DOHH2 (cell line): Measurements from ENCODE around the gene PRDX3.

Experiments used
- EZH2phosphoT487 ChIP-seq: fragments of 200-600 bp; sonication (generic); IDR thresholded peaks from 2 replicates; pipeline ENCODE4 v1.6.1; 2017; ENCODE audit warnings: borderline replicate concordance, mild to moderate bottlenecking, antibody characterized with exemption, low read length, moderate library complexity, mixed read lengths
- TF ChIP-seq, protein P1 (sequence below): fragments of 200-600 bp; sonication (generic); IDR thresholded peaks from one replicate; pipeline ENCODE4 v1.5.1; 2014; ENCODE audit warnings: antibody characterized with exemption, mild to moderate bottlenecking, low read depth, low read length; ENCODE audit not compliant: poor library complexity, severe bottlenecking

DNA sequence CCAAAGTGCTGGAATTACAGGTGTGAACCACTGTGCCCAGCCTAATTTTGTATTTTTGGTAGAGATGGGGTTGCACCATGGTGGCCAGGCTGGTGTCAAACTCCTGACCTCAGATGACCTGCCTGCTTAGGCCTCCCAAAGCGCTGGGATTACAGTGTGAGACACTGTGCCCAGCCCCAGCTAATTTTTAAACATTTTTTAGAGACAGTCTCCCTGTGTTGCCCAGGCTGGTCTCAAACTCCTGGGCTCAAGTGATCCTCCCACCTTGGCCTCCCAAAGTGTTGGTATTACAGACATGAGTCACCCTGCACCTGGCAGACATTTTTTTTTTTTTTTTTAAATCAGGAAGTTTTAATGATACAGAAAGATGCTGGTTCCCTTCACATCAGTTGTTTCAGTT, 59.2 kb downstream of the PRDX3 start:
- TF ChIP-seq, protein P1, sequence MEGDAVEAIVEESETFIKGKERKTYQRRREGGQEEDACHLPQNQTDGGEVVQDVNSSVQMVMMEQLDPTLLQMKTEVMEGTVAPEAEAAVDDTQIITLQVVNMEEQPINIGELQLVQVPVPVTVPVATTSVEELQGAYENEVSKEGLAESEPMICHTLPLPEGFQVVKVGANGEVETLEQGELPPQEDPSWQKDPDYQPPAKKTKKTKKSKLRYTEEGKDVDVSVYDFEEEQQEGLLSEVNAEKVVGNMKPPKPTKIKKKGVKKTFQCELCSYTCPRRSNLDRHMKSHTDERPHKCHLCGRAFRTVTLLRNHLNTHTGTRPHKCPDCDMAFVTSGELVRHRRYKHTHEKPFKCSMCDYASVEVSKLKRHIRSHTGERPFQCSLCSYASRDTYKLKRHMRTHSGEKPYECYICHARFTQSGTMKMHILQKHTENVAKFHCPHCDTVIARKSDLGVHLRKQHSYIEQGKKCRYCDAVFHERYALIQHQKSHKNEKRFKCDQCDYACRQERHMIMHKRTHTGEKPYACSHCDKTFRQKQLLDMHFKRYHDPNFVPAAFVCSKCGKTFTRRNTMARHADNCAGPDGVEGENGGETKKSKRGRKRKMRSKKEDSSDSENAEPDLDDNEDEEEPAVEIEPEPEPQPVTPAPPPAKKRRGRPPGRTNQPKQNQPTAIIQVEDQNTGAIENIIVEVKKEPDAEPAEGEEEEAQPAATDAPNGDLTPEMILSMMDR, result no peak
- no peak for TF ChIP-seq EZH2phosphoT487
